ENCODE results near the gene SKI.

Gene SKI

GRCh38 chr1:2209400-2210083 lies 18.6 kb upstream of the SKI start:
- DNase-seq (ENCODE audit: low read depth) = no peak
- H3K4me3 ChIP-seq (ENCODE audit: control insufficient read depth, low read depth, low read length) = no peak overlapping the region
- TF ChIP-seq CTCF (IDR thresholded peaks at IDR 0.05; ENCODE audit: control insufficient read depth, insufficient read depth, low read depth, low read length, missing control alignments) = no peak

- no peak for TF ChIP-seq CTCF (IDR thresholded peaks at IDR 0.05; ENCODE audit: control insufficient read depth, insufficient read depth, low read depth, low read length, missing control alignments)
- H3K4me3 ChIP-seq (ENCODE audit: control insufficient read depth, low read depth, low read length) = no peak overlapping the region
- no peak for DNase-seq (ENCODE audit: low read depth)
Observed at GRCh38 chr1:2210084-2210653, 17.9 kb upstream of the SKI start.

GRCh38 chr1:2210786-2211185 lies 17.3 kb upstream of the SKI start:
- H3K4me3 ChIP-seq (ENCODE audit: control insufficient read depth, low read depth, low read length) = no peak overlapping the region
- TF ChIP-seq CTCF (IDR thresholded peaks at IDR 0.05; ENCODE audit: control insufficient read depth, insufficient read depth, low read depth, low read length, missing control alignments) = no peak
- no peak for DNase-seq (ENCODE audit: low read depth)

- TF ChIP-seq CTCF (IDR thresholded peaks at IDR 0.05; ENCODE audit: control insufficient read depth, insufficient read depth, low read depth, low read length, missing control alignments) = no peak
- DNase-seq (ENCODE audit: low read depth) = no peak
- peak overlapping the region; percentile 8 for H3K4me3 ChIP-seq (ENCODE audit: control insufficient read depth, low read depth, low read length)
Observed at GRCh38 chr1:2212274-2212531, 15.9 kb upstream of the SKI start.

- H3K4me3 ChIP-seq (ENCODE audit: control insufficient read depth, low read depth, low read length) = peak overlapping the region; percentile 25
- no peak for DNase-seq (ENCODE audit: low read depth)
- TF ChIP-seq CTCF (IDR thresholded peaks at IDR 0.05; ENCODE audit: control insufficient read depth, insufficient read depth, low read depth, low read length, missing control alignments) = peak; percentile 45
Observed at GRCh38 chr1:2212532-2213491, 15.3 kb upstream of the SKI start.

- DNase-seq (ENCODE audit: low read depth) = no peak
- no peak overlapping the region; the same call in 1 of the 2 replicates for H3K4me3 ChIP-seq (ENCODE audit: control insufficient read depth, low read depth, low read length)
- no peak for TF ChIP-seq CTCF (IDR thresholded peaks at IDR 0.05; ENCODE audit: control insufficient read depth, insufficient read depth, low read depth, low read length, missing control alignments)
Observed at GRCh38 chr1:2213576-2214505, 14.3 kb upstream of the SKI start.

Data from AG09309 (cell line).